ENCODE measurements around the gene ODF2.
"Not testable (repeated sequence)": the region's sequence is repeated elsewhere in the genome, so short reads cannot be mapped to it uniquely, and the experiment has no call there.

The ODF2 gene

GRCh38 chr9:128485414-128485855 is 29.6 kb downstream of the ODF2 start:
- no peak for DNase-seq

- DNase-seq = no peak
These were observed 30.4 kb downstream of the ODF2 start for GRCh38 chr9:128486201-128486600.

- DNase-seq = no peak
These were observed 37.6 kb downstream of the ODF2 start for GRCh38 chr9:128493424-128493823.

GRCh38 chr9:128494108-128494745 is 38.4 kb downstream of the ODF2 start:
- no peak for DNase-seq

- no peak for DNase-seq
These were observed 38.9 kb downstream of the ODF2 start for GRCh38 chr9:128494746-128495129.

- no peak for DNase-seq
These were observed 39.5 kb downstream of the ODF2 start for GRCh38 chr9:128495296-128495695.

GRCh38 chr9:128495804-128496417 is 40.1 kb downstream of the ODF2 start:
- no peak for DNase-seq

- DNase-seq = no peak
These were observed 42.2 kb downstream of the ODF2 start for GRCh38 chr9:128497824-128498610.

GRCh38 chr9:128498911-128499310 is 43.1 kb downstream of the ODF2 start:
- no peak for DNase-seq

GRCh38 chr9:128499920-128500319 is 44.1 kb downstream of the ODF2 start:
- no peak for DNase-seq

- DNase-seq = not testable (repeated sequence)
These were observed 47.6 kb downstream of the ODF2 start for GRCh38 chr9:128503415-128503825.

GRCh38 chr9:128503870-128504269 is 48.1 kb downstream of the ODF2 start:
- no peak for DNase-seq

- DNase-seq = peak; percentile 63
These were observed 48.9 kb downstream of the ODF2 start, which contains the start of gene GLE1 for GRCh38 chr9:128504485-128505413. TSS of gene GLE1 (plus strand) at chr9:128504719. CDS start at chr9:128504806, 87 bp downstream.

GRCh38 chr9:128505414-128505765 is 49.6 kb downstream of the ODF2 start:
- no peak for DNase-seq

- not testable (repeated sequence) for DNase-seq
These were observed 50.1 kb downstream of the ODF2 start for GRCh38 chr9:128505906-128506305.

GRCh38 chr9:128512820-128513219 is 57.0 kb downstream of the ODF2 start:
- DNase-seq = no peak

- DNase-seq = no peak
These were observed 66.2 kb downstream of the ODF2 start for GRCh38 chr9:128521956-128522355.

GRCh38 chr9:128523199-128523925 is 67.6 kb downstream of the ODF2 start:
- no peak for DNase-seq

GRCh38 chr9:128526720-128527119 is 70.9 kb downstream of the ODF2 start:
- no peak for DNase-seq

GRCh38 chr9:128528445-128529160 is 72.8 kb downstream of the ODF2 start:
- no peak for DNase-seq

GRCh38 chr9:128529191-128529590 is 73.4 kb downstream of the ODF2 start:
- DNase-seq = no peak

Data from NCI-H526 treated with DMSO at 0.1 percent for 48 hours (cell line).